Measurements from ENCODE around the gene TRABD2B. TPM values are rescaled to one million over a fixed set of nuclear protein-coding genes. Genes with fewer than 3 reads are reported as not detected.

Gene TRABD2B
- total and polyA plus RNA-seq, 2 donors (not counting 3 experiments of a cell fraction or from before 2014, with no cell fraction given): not detected

DNA sequence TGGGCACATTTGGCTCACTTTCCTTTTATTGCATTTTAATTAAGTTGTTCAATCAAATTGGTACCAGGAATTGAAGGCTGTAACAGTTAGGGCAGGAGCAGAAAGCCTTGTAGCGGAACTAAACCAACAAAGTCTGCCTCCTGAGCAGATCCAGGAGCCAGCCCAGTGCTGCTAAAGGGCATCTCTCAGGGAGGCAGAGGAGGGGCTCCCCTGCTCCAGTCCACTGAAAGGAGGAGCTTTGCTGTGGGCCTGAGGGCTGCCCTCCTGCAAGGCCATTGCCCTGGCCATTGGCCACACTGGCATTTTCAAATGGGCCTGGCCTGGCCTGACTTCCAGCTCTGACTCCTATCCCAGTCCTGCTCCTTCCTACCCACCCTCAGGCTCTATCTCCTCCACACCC is 3.7 kb upstream of the TRABD2B start:
- ChIA-PET CTCF (no interaction called here), POLR2A (no interaction called here)
- no peaks in the 10 kb centered on the region for H3K9me3 ChIP-seq (replicated peaks; ENCODE audit: control insufficient read depth, insufficient read depth, low read length)
- H3K27ac ChIP-seq (ENCODE audit: insufficient read depth, low read depth, low read length): no peak overlapping the region
- no peaks in the 10 kb centered on the region for H3K79me2 ChIP-seq (ENCODE audit: control insufficient read depth, insufficient read depth, low read length)
- H3K9ac ChIP-seq (replicated peaks; ENCODE audit: extremely low read depth, insufficient read depth, low read length): no peak overlapping the region
- DNase-seq (ENCODE audit: low read depth, low spot score) (no peak), FAIRE-seq (no peak)
- no TSS peak for BruUV-seq (replicated peaks)
- H3K4me1 ChIP-seq (ENCODE audit: control insufficient read depth, extremely low read depth, insufficient read depth, low read length): peaks cover 4% of the 10 kb centered on the region
- H4K20me1 ChIP-seq (replicated peaks; ENCODE audit: control insufficient read depth, extremely low read depth, insufficient read depth, low read length): no peaks in the 10 kb centered on the region
- H3K27me3 ChIP-seq (ENCODE audit: control insufficient read depth in 2 of 2, insufficient read depth in 2 of 2, low read length in 2 of 2): peaks cover 18 to 24% of the 10 kb centered on the region in 2 experiments
- H3K36me3 ChIP-seq (ENCODE audit: control insufficient read depth in 2 of 2, extremely low read depth in 1 of 2, insufficient read depth in 2 of 2, low read length in 2 of 2): no peaks in the 10 kb centered on the region
- H3K9me1 ChIP-seq (replicated peaks; ENCODE audit: control insufficient read depth, extremely low read depth, insufficient read depth, low read length): no peaks in the 10 kb centered on the region
- TF ChIP-seq, protein P1, sequence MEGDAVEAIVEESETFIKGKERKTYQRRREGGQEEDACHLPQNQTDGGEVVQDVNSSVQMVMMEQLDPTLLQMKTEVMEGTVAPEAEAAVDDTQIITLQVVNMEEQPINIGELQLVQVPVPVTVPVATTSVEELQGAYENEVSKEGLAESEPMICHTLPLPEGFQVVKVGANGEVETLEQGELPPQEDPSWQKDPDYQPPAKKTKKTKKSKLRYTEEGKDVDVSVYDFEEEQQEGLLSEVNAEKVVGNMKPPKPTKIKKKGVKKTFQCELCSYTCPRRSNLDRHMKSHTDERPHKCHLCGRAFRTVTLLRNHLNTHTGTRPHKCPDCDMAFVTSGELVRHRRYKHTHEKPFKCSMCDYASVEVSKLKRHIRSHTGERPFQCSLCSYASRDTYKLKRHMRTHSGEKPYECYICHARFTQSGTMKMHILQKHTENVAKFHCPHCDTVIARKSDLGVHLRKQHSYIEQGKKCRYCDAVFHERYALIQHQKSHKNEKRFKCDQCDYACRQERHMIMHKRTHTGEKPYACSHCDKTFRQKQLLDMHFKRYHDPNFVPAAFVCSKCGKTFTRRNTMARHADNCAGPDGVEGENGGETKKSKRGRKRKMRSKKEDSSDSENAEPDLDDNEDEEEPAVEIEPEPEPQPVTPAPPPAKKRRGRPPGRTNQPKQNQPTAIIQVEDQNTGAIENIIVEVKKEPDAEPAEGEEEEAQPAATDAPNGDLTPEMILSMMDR (IDR thresholded peaks at IDR 0.05; ENCODE audit: extremely low read depth in 1 of 2, insufficient read depth in 1 of 2, low read depth in 1 of 2, low read length in 2 of 2): no peak
- no peak for TF ChIP-seq FOS (IDR thresholded peaks at IDR 0.05; ENCODE audit: borderline replicate concordance, insufficient read depth, low read length)
- no peak for TF ChIP-seq GATA2 (IDR thresholded peaks at IDR 0.05; ENCODE audit: insufficient read depth, insufficient read length, low read depth, low read length)
- no peak for TF ChIP-seq EZH2 (IDR thresholded peaks at IDR 0.05; ENCODE audit: borderline replicate concordance, low read depth, low read length, severe bottlenecking)
- TF ChIP-seq POLR2AphosphoS5 (IDR thresholded peaks at IDR 0.05; ENCODE audit: insufficient read depth, low read depth, low read length): no peak
- TF ChIP-seq, protein P2, sequence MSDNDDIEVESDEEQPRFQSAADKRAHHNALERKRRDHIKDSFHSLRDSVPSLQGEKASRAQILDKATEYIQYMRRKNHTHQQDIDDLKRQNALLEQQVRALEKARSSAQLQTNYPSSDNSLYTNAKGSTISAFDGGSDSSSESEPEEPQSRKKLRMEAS (IDR thresholded peaks at IDR 0.05; ENCODE audit: insufficient read depth, insufficient read length): no peak
- TF ChIP-seq JUN (IDR thresholded peaks at IDR 0.05; ENCODE audit: borderline replicate concordance, insufficient read depth, insufficient read length, low read depth): no peak
- TF ChIP-seq POLR2A (IDR thresholded peaks at IDR 0.05; ENCODE audit: low read depth, low read length): no peak
- no peak for TF ChIP-seq MYC (IDR thresholded peaks at IDR 0.05; ENCODE audit: low read depth, low read length)
- no peak overlapping the region for H2AFZ ChIP-seq (ENCODE audit: low read depth, low read length)
- dilution Hi-C loops (cut with MboI; ENCODE audit: extremely low pct_ligation_motif_present, low sequenced_read_pairs): no loop called here
- no peak overlapping the region for H3K4me2 ChIP-seq (ENCODE audit: insufficient read depth, low read length)
- no peak overlapping the region for H3K4me3 ChIP-seq (replicated peaks in 1 of 3; ENCODE audit: insufficient read depth in 1 of 3, low read depth in 1 of 3, low read length in 3 of 3)
- intact Hi-C loops (cut with micrococcal nuclease): no loop called here
